Measurements from ENCODE around the gene CSNK1D.

Gene CSNK1D

GRCh38 chr17:82238472-82239201 is 34.9 kb downstream of the CSNK1D start:
- DNase-seq (ENCODE audit: low read depth): peak; percentile 59

- no peak for DNase-seq (ENCODE audit: low read depth)
These were observed 35.6 kb downstream of the CSNK1D start for GRCh38 chr17:82237746-82238471.

- no peak for DNase-seq (ENCODE audit: low read depth)
These were observed 36.3 kb downstream of the CSNK1D start for GRCh38 chr17:82237083-82237745.

- peak; percentile 60 for DNase-seq (ENCODE audit: low read depth)
These were observed 37.1 kb downstream of the CSNK1D start for GRCh38 chr17:82236142-82236971.

- no peak for DNase-seq (ENCODE audit: low read depth)
These were observed 37.7 kb downstream of the CSNK1D start for GRCh38 chr17:82235775-82236141.

GRCh38 chr17:82235056-82235774 is 38.3 kb downstream of the CSNK1D start:
- DNase-seq (ENCODE audit: low read depth): no peak

GRCh38 chr17:82234211-82235055 is 39.1 kb downstream of the CSNK1D start:
- no peak for DNase-seq (ENCODE audit: low read depth)

- no peak for DNase-seq (ENCODE audit: low read depth)
These were observed 40.4 kb downstream of the CSNK1D start for GRCh38 chr17:82232876-82233785.

- DNase-seq (ENCODE audit: low read depth): no peak
These were observed 41.1 kb downstream of the CSNK1D start for GRCh38 chr17:82232322-82232820.

GRCh38 chr17:82231562-82232321 is 41.8 kb downstream of the CSNK1D start:
- no peak for DNase-seq (ENCODE audit: low read depth)

GRCh38 chr17:82231312-82231561 is 42.3 kb downstream of the CSNK1D start:
- no peak for DNase-seq (ENCODE audit: low read depth)

- peak; percentile 28 for DNase-seq (ENCODE audit: low read depth)
These were observed 42.7 kb downstream of the CSNK1D start for GRCh38 chr17:82230609-82231311.

- DNase-seq (ENCODE audit: low read depth): no peak
These were observed 43.5 kb downstream of the CSNK1D start for GRCh38 chr17:82229698-82230608.

GRCh38 chr17:82228842-82229697 is 44.4 kb downstream of the CSNK1D start, which contains the start of gene SLC16A3:
Gene SLC16A3, plus strand, starts transcription at chr17:82229042. Its CDS starts 6,967 bp downstream, at chr17:82236009.
- DNase-seq (ENCODE audit: low read depth): peak; percentile 38

- peak; percentile 26 for DNase-seq (ENCODE audit: low read depth)
These were observed 45.1 kb downstream of the CSNK1D start for GRCh38 chr17:82228278-82228841.

Data from activated T-cell treated with anti-CD3 and anti-CD28 coated beads for 24 hours (primary cell).